Liver (tissue), 9 donors: ENCODE measurements around the gene MDN1. TPM values are rescaled to one million over a fixed set of nuclear protein-coding genes. Genes with fewer than 3 reads are reported as not detected.

Experiments used
- DNase-seq: peaks from one replicate; pipeline ENCODE4 v3.0.0-alpha.2; 2017; ENCODE audit warnings: low spot score
- H3K27ac ChIP-seq, 2 donors: one replicate each; pipeline ENCODE4 v1.7.0; 2013; ENCODE audit warnings: inconsistent platforms in 2 of 2, low read length in 2 of 2, control low read depth in 1 of 2, low read depth in 1 of 2, mild to moderate bottlenecking in 1 of 2
- H3K27me3 ChIP-seq, 4 donors: one replicate each; pipeline versions ENCODE4 v1.6.1 to v1.7.0; 2013; ENCODE audit warnings: low read length in 3 of 4, inconsistent platforms in 1 of 4, mild to moderate bottlenecking in 1 of 4, moderate library complexity in 1 of 4; ENCODE audit not compliant: control insufficient read depth in 4 of 4, insufficient read depth in 4 of 4
- H3K36me3 ChIP-seq, 4 donors: one replicate each; pipeline versions ENCODE4 v1.6.1 to v1.7.0; 2013; ENCODE audit warnings: low read length in 3 of 4, mild to moderate bottlenecking in 3 of 4, low read depth in 1 of 4, moderate library complexity in 1 of 4; ENCODE audit not compliant: control insufficient read depth in 4 of 4, insufficient read depth in 3 of 4
- H3K4me1 ChIP-seq, 4 donors: one replicate each; pipeline versions ENCODE4 v1.6.1 to v1.7.0; 2013; ENCODE audit warnings: low read length in 3 of 4, mild to moderate bottlenecking in 3 of 4, moderate library complexity in 1 of 4; ENCODE audit not compliant: control insufficient read depth in 4 of 4, insufficient read depth in 4 of 4
- H3K4me3 ChIP-seq, 3 donors: one replicate each; pipeline versions ENCODE4 v1.6.1 to v1.7.0; 2013; ENCODE audit warnings: low read length in 3 of 3, control low read depth in 1 of 3, low read depth in 1 of 3, mild to moderate bottlenecking in 1 of 3
- H3K9ac ChIP-seq, 2 donors: one replicate each; pipeline ENCODE4 v1.7.0; 2013; ENCODE audit warnings: low read length in 2 of 2, mild to moderate bottlenecking in 2 of 2, moderate library complexity in 2 of 2, control low read depth in 1 of 2, low read depth in 1 of 2
- H3K9me3 ChIP-seq, 4 donors: one replicate each; pipeline versions ENCODE4 v1.6.1 to v1.7.0; 2013; ENCODE audit warnings: low read length in 3 of 4; ENCODE audit not compliant: control insufficient read depth in 4 of 4
- EGR1 ChIP-seq, 2 donors: IDR thresholded peaks; 2 replicates each; pipeline ENCODE4 v1.6.1; 2016 to 2018; ENCODE audit warnings: antibody characterized with exemption in 2 of 2, low read depth in 2 of 2
- FOXA1 ChIP-seq: IDR thresholded peaks from 2 replicates; pipeline ENCODE4 v1.6.1; 2016; ENCODE audit warnings: antibody characterized with exemption
- FOXA2 ChIP-seq: IDR thresholded peaks from 2 replicates; pipeline ENCODE4 v1.6.1; 2016; ENCODE audit warnings: antibody characterized with exemption
- GABPA ChIP-seq, 2 donors: IDR thresholded peaks in 1 of 2; conservative IDR thresholded peaks in 1 of 2; 2 replicates each; pipeline ENCODE4 v1.6.1; 2016; ENCODE audit warnings: antibody characterized with exemption in 2 of 2, mild to moderate bottlenecking in 1 of 2, moderate library complexity in 1 of 2
- HNF4A ChIP-seq, 2 donors: conservative IDR thresholded peaks; 2 replicates each; pipeline ENCODE4 v1.6.1; 2016; ENCODE audit warnings: antibody characterized with exemption in 2 of 2, mild to moderate bottlenecking in 2 of 2
- HNF4G ChIP-seq: IDR thresholded peaks from 2 replicates; pipeline ENCODE4 v1.6.1; 2016; ENCODE audit warnings: antibody characterized with exemption
- JUND ChIP-seq, 2 donors: IDR thresholded peaks; 2 replicates each; pipeline ENCODE4 v1.6.1; 2016; ENCODE audit warnings: antibody characterized with exemption in 2 of 2
- NR2F2 ChIP-seq: IDR thresholded peaks from 2 replicates; pipeline ENCODE4 v1.6.1; 2016; ENCODE audit warnings: antibody characterized with exemption
- RAD21 ChIP-seq, 2 donors: IDR thresholded peaks; 2 replicates each; pipeline ENCODE4 v1.6.1; 2016; ENCODE audit warnings: antibody characterized with exemption in 2 of 2, mild to moderate bottlenecking in 2 of 2
- RXRA ChIP-seq, 2 donors: IDR thresholded peaks; 2 replicates each; pipeline ENCODE4 v1.6.1; 2017 to 2018; ENCODE audit warnings: antibody characterized with exemption in 2 of 2, mild to moderate bottlenecking in 1 of 2
- SP1 ChIP-seq: IDR thresholded peaks from 2 replicates; pipeline ENCODE4 v1.6.1; 2018; ENCODE audit warnings: antibody characterized with exemption, mild to moderate bottlenecking
- TAF1 ChIP-seq: conservative IDR thresholded peaks from 2 replicates; pipeline ENCODE4 v1.6.1; 2016; ENCODE audit warnings: antibody characterized with exemption, mild to moderate bottlenecking
- YY1 ChIP-seq: IDR thresholded peaks from 2 replicates; pipeline ENCODE4 v1.6.1; 2016; ENCODE audit warnings: antibody characterized with exemption, mild to moderate bottlenecking
- WGBS: extraction: QIAGEN DNeasy Blood & Tissue Kit; methylation state at CpG from one replicate; pipeline ENCODE4 v1.1.7; 2013; 5-methylcytosine and 5-hydroxymethylcytosine counted together
- polyA plus RNA-seq, 2 donors: library from polyadenylated mRNA; stranded (reverse) in 1 of 2; unstranded in 1 of 2; fragments of 200-250 nt in 1 of 2; fragments of >200 nt in 1 of 2; fragmentation: Nextera tagmentation in 1 of 2; extraction: Ambion mirVana in 1 of 2; gene quantifications; one replicate each; pipeline versions ENCODE4 v1.2.1 to v1.2.3, GENCODE V29; 2013 to 2015
- total RNA-seq, 2 donors: library from RNA; depleted of rRNA; stranded (reverse); fragments of >200 nt; gene quantifications; one replicate each; pipeline ENCODE4 v1.2.3, GENCODE V29; 2014
- TF ChIP-seq, protein P1 (sequence below): IDR thresholded peaks from 2 replicates; pipeline ENCODE4 v1.6.1; 2016; ENCODE audit warnings: antibody characterized with exemption
- TF ChIP-seq, protein P2 (sequence below): IDR thresholded peaks from 2 replicates; pipeline ENCODE4 v1.6.1; 2016; ENCODE audit warnings: antibody characterized with exemption
- TF ChIP-seq, protein P3 (sequence below): IDR thresholded peaks from 2 replicates; pipeline ENCODE4 v1.6.1; 2016; ENCODE audit warnings: antibody characterized with exemption
- TF ChIP-seq, protein P4 (sequence below): fragments of 150-350 bp; IDR thresholded peaks from 2 replicates; pipeline ENCODE4 v1.5.1; 2017; ENCODE audit warnings: improper control_type of control experiment, low read depth, low read length; ENCODE audit not compliant: missing input control
- TF ChIP-seq, protein P5 (sequence below): IDR thresholded peaks from 2 replicates; pipeline ENCODE4 v1.6.1; 2016; ENCODE audit warnings: antibody characterized with exemption, mild to moderate bottlenecking
- donor health status: healthy.
- donor health status: healthy.
- donor health status: healthy.
- donor health status: healthy.
- donor health status: healthy.

The MDN1 gene
- total and polyA plus RNA-seq, 4 donors: 5.4 to 48.9 (median 22.8) TPM

DNA sequence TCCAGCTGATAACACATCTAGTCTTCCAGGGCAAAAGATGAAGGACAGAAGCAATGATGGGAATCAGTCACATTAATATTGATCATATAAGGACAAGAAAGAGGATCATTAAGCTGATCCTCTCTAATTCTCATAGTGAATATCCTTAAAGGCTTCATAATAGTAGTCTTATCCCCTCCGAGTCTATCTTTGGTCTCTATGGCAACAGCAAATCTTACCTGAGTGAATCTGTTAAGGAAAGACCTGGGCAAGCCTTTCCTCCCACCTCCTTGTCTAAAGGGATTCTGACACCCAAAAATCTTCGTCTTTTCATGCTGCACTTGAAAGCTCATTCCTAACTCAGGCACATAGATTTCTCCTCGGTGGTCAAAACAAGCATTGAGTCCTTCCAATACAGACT lies 94.6 kb downstream of the MDN1 start:
- Histone ChIP-seq H3K9ac (no peak overlapping the region), H3K27me3 (no peaks in the 10 kb centered on the region), H3K27ac (no peak overlapping the region), H3K4me1 (no peaks in the 10 kb centered on the region), H3K36me3 (peaks cover 15 to 71% (median 53%) of the 10 kb centered on the region in 4 donors), H3K4me3 (no peak overlapping the region), H3K9me3 (no peaks in the 10 kb centered on the region)
- DNase-seq: no peak
- TF ChIP-seq YY1 (no peak), EGR1 (IDR thresholded peaks at IDR 0.05; ENCODE audit: low read depth in 2 of 2) (no peak), HNF4G (no peak), FOXA1 (no peak), SP1 (no peak), RXRA (IDR thresholded peaks at IDR 0.05) (no peak), FOXA2 (no peak), HNF4A (conservative IDR thresholded peaks at IDR 0.05) (no peak), JUND (IDR thresholded peaks at IDR 0.05) (no peak), TAF1 (no peak)
- TF ChIP-seq, protein P1, sequence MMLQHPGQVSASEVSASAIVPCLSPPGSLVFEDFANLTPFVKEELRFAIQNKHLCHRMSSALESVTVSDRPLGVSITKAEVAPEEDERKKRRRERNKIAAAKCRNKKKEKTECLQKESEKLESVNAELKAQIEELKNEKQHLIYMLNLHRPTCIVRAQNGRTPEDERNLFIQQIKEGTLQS: no peak
- TF ChIP-seq, protein P2, sequence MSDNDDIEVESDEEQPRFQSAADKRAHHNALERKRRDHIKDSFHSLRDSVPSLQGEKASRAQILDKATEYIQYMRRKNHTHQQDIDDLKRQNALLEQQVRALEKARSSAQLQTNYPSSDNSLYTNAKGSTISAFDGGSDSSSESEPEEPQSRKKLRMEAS: no peak
- TF ChIP-seq, protein P3, sequence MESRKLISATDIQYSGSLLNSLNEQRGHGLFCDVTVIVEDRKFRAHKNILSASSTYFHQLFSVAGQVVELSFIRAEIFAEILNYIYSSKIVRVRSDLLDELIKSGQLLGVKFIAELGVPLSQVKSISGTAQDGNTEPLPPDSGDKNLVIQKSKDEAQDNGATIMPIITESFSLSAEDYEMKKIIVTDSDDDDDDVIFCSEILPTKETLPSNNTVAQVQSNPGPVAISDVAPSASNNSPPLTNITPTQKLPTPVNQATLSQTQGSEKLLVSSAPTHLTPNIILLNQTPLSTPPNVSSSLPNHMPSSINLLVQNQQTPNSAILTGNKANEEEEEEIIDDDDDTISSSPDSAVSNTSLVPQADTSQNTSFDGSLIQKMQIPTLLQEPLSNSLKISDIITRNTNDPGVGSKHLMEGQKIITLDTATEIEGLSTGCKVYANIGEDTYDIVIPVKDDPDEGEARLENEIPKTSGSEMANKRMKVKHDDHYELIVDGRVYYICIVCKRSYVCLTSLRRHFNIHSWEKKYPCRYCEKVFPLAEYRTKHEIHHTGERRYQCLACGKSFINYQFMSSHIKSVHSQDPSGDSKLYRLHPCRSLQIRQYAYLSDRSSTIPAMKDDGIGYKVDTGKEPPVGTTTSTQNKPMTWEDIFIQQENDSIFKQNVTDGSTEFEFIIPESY: no peak
- TF ChIP-seq, protein P4, sequence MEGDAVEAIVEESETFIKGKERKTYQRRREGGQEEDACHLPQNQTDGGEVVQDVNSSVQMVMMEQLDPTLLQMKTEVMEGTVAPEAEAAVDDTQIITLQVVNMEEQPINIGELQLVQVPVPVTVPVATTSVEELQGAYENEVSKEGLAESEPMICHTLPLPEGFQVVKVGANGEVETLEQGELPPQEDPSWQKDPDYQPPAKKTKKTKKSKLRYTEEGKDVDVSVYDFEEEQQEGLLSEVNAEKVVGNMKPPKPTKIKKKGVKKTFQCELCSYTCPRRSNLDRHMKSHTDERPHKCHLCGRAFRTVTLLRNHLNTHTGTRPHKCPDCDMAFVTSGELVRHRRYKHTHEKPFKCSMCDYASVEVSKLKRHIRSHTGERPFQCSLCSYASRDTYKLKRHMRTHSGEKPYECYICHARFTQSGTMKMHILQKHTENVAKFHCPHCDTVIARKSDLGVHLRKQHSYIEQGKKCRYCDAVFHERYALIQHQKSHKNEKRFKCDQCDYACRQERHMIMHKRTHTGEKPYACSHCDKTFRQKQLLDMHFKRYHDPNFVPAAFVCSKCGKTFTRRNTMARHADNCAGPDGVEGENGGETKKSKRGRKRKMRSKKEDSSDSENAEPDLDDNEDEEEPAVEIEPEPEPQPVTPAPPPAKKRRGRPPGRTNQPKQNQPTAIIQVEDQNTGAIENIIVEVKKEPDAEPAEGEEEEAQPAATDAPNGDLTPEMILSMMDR: no peak
- TF ChIP-seq, protein P5, sequence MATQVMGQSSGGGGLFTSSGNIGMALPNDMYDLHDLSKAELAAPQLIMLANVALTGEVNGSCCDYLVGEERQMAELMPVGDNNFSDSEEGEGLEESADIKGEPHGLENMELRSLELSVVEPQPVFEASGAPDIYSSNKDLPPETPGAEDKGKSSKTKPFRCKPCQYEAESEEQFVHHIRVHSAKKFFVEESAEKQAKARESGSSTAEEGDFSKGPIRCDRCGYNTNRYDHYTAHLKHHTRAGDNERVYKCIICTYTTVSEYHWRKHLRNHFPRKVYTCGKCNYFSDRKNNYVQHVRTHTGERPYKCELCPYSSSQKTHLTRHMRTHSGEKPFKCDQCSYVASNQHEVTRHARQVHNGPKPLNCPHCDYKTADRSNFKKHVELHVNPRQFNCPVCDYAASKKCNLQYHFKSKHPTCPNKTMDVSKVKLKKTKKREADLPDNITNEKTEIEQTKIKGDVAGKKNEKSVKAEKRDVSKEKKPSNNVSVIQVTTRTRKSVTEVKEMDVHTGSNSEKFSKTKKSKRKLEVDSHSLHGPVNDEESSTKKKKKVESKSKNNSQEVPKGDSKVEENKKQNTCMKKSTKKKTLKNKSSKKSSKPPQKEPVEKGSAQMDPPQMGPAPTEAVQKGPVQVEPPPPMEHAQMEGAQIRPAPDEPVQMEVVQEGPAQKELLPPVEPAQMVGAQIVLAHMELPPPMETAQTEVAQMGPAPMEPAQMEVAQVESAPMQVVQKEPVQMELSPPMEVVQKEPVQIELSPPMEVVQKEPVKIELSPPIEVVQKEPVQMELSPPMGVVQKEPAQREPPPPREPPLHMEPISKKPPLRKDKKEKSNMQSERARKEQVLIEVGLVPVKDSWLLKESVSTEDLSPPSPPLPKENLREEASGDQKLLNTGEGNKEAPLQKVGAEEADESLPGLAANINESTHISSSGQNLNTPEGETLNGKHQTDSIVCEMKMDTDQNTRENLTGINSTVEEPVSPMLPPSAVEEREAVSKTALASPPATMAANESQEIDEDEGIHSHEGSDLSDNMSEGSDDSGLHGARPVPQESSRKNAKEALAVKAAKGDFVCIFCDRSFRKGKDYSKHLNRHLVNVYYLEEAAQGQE: no peak
- WGBS: 94% methylated on average over 3 of the region's 3 CpGs

DNA sequence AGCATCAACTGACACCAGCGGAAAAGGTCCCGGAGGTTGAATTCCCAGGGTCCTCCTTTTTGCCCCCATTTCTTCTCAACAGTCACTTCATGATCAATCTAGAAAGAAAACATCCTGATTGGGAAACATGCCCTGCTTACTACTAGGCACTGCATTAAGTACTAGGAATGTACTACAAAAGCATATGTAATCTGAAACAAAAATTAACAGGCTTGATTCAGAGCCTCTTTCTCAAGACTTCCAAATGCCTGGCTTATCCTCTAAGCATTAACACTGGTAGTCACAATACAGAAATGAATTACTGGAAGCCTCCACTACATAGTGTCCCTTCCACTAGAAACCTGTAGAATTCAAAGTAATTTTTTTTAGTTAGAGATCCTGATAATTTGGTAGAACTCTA lies 96.5 kb downstream of the MDN1 start:
- no peak overlapping the region for H3K27ac ChIP-seq
- no peaks in the 10 kb centered on the region for H3K4me1 ChIP-seq
- H3K27me3 ChIP-seq: no peaks in the 10 kb centered on the region
- peaks cover 10 to 66% (median 53%) of the 10 kb centered on the region in 4 donors for H3K36me3 ChIP-seq
- no peaks in the 10 kb centered on the region for H3K9me3 ChIP-seq
- no peak overlapping the region for H3K4me3 ChIP-seq
- WGBS: 99% methylated on average over 2 of the region's 2 CpGs
- DNase-seq: no peak
- no peak overlapping the region for H3K9ac ChIP-seq
- TF ChIP-seq HNF4G (no peak), RAD21 (IDR thresholded peaks at IDR 0.05) (no peak), JUND (IDR thresholded peaks at IDR 0.05) (no peak), RXRA (IDR thresholded peaks at IDR 0.05) (no peak), TAF1 (no peak), NR2F2 (no peak), FOXA1 (no peak), SP1 (no peak), HNF4A (conservative IDR thresholded peaks at IDR 0.05) (no peak), GABPA (IDR thresholded peaks at IDR 0.05 in 1 of 2, conservative IDR thresholded peaks at IDR 0.05 in 1 of 2) (no peak), YY1 (no peak)
- TF ChIP-seq, protein P2: no peak
- TF ChIP-seq, protein P4: no peak
- TF ChIP-seq, protein P5: no peak
